ENCODE results near the gene AKAP8L. TPM values are rescaled to one million over a fixed set of nuclear protein-coding genes. Genes with fewer than 3 reads are reported as not detected.

The AKAP8L gene
- total RNA-seq, 6 experiments from 2014 or later, result 49.4 to 54.4 (median 52.0) TPM

DNA sequence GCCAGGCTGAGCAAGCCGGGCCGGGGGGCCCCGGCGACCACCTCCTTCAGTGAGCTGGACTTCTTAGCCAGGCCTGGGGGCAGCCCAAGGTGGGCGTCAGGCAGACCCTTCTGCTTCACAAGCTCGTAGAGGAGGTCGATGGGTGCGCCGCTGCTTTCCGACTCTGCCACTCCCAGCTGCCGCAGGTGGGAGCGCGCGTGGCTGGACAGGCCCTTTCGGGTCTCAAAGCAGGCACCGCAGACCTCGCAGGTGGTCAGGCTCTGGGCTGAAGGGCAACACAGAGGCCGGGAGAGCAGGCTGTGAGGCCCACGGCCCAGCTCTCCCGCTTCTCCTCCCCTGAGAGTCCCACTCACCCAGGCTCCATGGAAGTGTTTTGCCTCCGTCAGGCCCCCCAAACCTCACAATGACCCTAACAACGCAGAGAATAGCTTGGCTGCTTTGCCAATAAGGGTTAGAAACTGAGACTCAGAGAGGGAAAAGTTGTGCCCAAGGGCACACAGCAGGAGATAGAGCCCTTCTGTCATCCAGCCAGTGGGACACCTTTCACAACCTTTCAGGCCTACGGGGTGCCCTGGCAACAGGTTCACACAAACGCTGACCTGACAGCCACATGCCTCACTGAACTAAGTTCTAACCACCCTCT is 11.2 kb upstream of the AKAP8L start:
- no peak overlapping the region for H3K4me3 Mint-ChIP-seq
- TF ChIP-seq, protein P1, sequence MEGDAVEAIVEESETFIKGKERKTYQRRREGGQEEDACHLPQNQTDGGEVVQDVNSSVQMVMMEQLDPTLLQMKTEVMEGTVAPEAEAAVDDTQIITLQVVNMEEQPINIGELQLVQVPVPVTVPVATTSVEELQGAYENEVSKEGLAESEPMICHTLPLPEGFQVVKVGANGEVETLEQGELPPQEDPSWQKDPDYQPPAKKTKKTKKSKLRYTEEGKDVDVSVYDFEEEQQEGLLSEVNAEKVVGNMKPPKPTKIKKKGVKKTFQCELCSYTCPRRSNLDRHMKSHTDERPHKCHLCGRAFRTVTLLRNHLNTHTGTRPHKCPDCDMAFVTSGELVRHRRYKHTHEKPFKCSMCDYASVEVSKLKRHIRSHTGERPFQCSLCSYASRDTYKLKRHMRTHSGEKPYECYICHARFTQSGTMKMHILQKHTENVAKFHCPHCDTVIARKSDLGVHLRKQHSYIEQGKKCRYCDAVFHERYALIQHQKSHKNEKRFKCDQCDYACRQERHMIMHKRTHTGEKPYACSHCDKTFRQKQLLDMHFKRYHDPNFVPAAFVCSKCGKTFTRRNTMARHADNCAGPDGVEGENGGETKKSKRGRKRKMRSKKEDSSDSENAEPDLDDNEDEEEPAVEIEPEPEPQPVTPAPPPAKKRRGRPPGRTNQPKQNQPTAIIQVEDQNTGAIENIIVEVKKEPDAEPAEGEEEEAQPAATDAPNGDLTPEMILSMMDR (IDR thresholded peaks at IDR 0.05), result no peak
- no peaks in the 10 kb centered on the region for H3K9me3 Mint-ChIP-seq
- peaks cover 5% of the 10 kb centered on the region for H3K27me3 Mint-ChIP-seq (ENCODE audit: insufficient read depth)
- DNase-seq, result no peak
- H3K27ac Mint-ChIP-seq, result no peak overlapping the region
- peaks cover 23% of the 10 kb centered on the region for H3K4me1 Mint-ChIP-seq (ENCODE audit: low read depth)
- peaks cover 29% of the 10 kb centered on the region for H3K36me3 Mint-ChIP-seq (ENCODE audit: low read depth)

DNA sequence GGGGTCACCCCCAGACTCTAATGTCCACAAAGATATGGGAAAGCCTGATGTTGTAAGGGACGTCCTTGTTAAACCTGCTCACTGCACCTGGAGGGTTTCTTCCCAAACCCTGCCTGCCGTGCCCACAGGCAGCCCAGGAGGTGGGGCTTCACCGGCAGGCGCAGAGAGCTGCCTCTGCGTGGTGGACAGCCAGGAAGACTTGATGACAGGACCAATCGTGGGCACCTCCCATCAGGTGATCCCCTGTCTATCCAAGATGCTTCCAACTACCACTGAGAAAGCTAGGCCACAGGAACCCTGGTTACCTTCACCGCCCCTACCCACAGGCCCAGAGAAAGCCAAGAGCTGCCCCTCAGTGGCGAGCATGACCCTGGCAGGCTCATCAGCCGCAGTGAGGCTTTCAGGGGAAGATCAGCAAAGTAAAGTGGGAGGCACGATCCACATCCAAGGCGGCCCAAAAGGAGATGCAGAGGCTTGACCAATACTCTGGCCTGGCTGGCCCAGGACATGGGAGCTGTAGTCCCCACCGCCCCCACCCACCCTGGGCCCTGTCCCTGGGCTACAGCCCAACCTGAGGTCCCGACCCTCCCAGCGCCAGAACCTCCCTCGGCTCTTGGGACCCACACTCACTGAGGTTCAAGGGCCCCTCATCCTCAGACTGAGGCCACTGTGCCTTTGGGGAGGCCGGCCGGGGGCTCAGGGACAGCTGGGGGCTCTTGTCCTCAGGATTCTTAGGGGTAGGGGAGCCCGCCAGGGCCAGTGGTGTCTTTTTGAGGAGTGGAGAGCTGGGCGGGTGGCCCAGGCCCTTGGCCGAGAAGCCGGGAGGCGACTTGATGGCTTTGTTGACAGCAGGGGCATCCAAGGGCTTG is 10.4 kb upstream of the AKAP8L start:
- no peaks in the 10 kb centered on the region for H3K9me3 Mint-ChIP-seq
- DNase-seq, result no peak
- H3K27ac Mint-ChIP-seq, result no peak overlapping the region

DNA sequence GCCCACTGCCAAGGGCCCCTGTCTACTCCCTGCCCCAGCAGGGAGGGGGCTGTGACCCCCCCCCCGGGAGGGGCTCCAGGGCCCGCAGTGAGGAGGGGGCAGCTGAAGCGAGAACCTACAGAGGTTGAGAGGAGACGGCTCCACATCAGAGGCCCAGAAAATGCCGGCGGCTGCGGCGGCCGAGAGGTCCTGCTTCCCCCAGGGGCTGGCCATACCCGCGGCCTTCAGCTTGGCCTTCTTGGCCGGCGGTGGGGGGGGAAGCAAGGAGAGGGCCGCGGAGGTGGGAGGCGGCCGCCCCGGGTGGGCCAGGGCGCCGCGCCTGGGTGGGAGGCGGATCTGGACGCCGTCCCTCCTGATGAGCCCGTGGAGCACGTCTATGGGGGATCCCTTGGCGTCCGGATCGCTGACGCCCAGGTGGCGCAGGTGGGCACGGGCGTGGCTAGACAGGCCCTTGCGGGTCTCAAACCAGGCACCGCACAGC is 9.2 kb upstream of the AKAP8L start:
- DNase-seq, result no peak
- Mint-ChIP-seq H3K27me3 (ENCODE audit: insufficient read depth) (peaks cover 5% of the 10 kb centered on the region), H3K4me3 (no peak overlapping the region), H3K4me1 (ENCODE audit: low read depth) (peaks cover 17% of the 10 kb centered on the region), H3K9me3 (no peaks in the 10 kb centered on the region; the same call in 1 of the 2 replicates), H3K27ac (no peak overlapping the region), H3K36me3 (ENCODE audit: low read depth) (peaks cover 37% of the 10 kb centered on the region)
- TF ChIP-seq, protein P1 (IDR thresholded peaks at IDR 0.05), result no peak

More for the DNA sequence above, 10.4 kb upstream of the AKAP8L start:
- peaks cover 5% of the 10 kb centered on the region for H3K27me3 Mint-ChIP-seq (ENCODE audit: insufficient read depth)
- TF ChIP-seq, protein P1 (IDR thresholded peaks at IDR 0.05), result no peak
- peaks cover 23% of the 10 kb centered on the region for H3K4me1 Mint-ChIP-seq (ENCODE audit: low read depth)
- H3K4me3 Mint-ChIP-seq, result no peak overlapping the region
- peaks cover 29% of the 10 kb centered on the region for H3K36me3 Mint-ChIP-seq (ENCODE audit: low read depth)

DNA sequence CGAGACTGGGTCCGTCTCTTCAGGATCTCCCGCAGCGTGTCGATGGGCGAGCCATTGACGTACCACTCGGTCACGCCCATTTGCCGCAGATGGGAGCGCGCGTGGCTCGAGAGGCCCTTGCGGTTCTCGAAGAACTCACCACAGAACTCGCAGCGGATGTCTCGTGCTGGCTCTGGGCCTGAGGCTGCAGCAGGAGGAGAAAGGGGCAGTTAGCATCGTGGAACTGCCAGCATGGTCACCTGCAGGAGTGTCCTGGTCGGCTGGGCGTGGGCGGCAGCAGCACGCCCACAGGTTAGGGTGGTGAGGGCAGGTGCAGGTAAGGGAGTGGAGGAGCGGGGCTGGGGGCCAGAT is 8.5 kb upstream of the AKAP8L start:
- Mint-ChIP-seq H3K4me3 (no peak overlapping the region), H3K27ac (no peak overlapping the region), H3K9me3 (no peaks in the 10 kb centered on the region; the same call in 1 of the 2 replicates), H3K36me3 (ENCODE audit: low read depth) (peaks cover 43% of the 10 kb centered on the region), H3K4me1 (ENCODE audit: low read depth) (peaks cover 15% of the 10 kb centered on the region), H3K27me3 (ENCODE audit: insufficient read depth) (peaks cover 5% of the 10 kb centered on the region)
- TF ChIP-seq, protein P1 (IDR thresholded peaks at IDR 0.05), result no peak
- no peak for DNase-seq

DNA sequence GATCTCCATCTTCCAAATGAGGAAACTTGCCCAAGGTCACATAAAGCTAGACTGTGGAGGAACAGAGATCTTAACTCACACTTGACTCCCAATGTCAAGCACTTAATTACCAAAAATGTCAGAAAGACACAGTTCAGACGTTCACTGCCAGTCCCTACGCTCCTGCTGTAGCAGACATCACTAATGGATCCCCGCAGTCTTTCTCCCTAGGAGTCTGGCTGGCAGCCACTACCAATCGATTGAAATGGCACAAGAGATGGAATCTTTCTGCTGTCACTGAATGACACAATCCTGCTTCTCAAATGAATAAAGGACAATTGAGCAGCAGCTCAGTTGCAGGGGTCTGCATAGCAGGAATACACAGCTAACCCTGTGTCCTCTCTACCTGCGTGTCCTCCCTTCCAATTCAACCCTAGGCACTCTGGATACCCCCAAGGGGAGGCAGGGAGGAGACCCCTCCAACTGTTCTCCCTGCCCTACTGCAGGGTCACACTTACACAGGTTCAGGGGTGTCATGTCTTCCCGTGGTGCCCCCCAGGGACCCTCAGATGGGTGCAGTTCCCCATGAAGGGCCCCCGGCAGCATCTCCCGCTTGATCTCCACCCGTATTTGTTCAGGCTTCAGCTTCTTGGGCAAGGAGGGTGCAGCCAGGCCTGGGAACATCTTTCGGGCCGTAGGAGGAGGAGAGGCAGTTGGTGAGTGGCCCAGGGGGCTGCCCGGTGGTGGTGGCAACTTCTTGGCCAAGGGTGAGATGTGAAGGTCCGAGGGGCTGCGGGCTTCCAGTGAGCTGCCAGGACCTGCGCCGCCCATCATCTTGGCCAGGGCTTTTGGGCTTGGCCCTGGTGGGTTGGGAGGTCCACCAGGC is 7.9 kb upstream of the AKAP8L start:
- no peak overlapping the region for H3K4me3 Mint-ChIP-seq
- H3K27me3 Mint-ChIP-seq (ENCODE audit: insufficient read depth), result peaks cover 3% of the 10 kb centered on the region
- no peak overlapping the region for H3K27ac Mint-ChIP-seq
- TF ChIP-seq, protein P1 (IDR thresholded peaks at IDR 0.05), result no peak
- H3K36me3 Mint-ChIP-seq (ENCODE audit: low read depth), result peaks cover 40% of the 10 kb centered on the region
- DNase-seq, result no peak
- H3K9me3 Mint-ChIP-seq, result no peaks in the 10 kb centered on the region; the same call in 1 of the 2 replicates
- H3K4me1 Mint-ChIP-seq (ENCODE audit: low read depth), result peaks cover 15% of the 10 kb centered on the region

Data from HFFc6 (cell line).